Chondrocyte (in vitro differentiated cells): ENCODE measurements around the gene FSTL1. TPM values are rescaled to one million over a fixed set of nuclear protein-coding genes. Genes with fewer than 3 reads are reported as not detected.

Experiments used
- DNase-seq: peaks from one replicate; pipeline ENCODE4 v3.0.0; 2021; ENCODE audit warnings: mixed read lengths, low spot score
- H3K27ac Mint-ChIP-seq: one replicate; pipeline ENCODE4 v1.8.0; 2021; ENCODE audit warnings: mild to moderate bottlenecking, moderate library complexity, mixed read lengths; ENCODE audit not compliant: unreplicated experiment
- H3K27me3 Mint-ChIP-seq: 2 replicates; pipeline ENCODE4 v1.8.0; 2021; ENCODE audit warnings: low read depth, mixed read lengths
- H3K36me3 Mint-ChIP-seq: 2 replicates; pipeline ENCODE4 v1.8.0; 2021; ENCODE audit warnings: low read depth, mixed read lengths
- H3K4me1 Mint-ChIP-seq: 2 replicates; pipeline ENCODE4 v1.8.0; 2021; ENCODE audit warnings: low read depth, mild to moderate bottlenecking, mixed read lengths
- H3K4me3 Mint-ChIP-seq: one replicate; pipeline ENCODE4 v1.8.0; 2021; ENCODE audit warnings: mild to moderate bottlenecking, moderate library complexity, mixed read lengths; ENCODE audit not compliant: unreplicated experiment
- H3K9me3 Mint-ChIP-seq: 2 replicates; pipeline ENCODE4 v1.8.0; 2021; ENCODE audit warnings: low read depth, mixed read lengths
- CTCF ChIP-seq: fragments of 200-600 bp; sonication (generic); IDR thresholded peaks from 2 replicates; pipeline ENCODE4 v1.5.0; 2021; ENCODE audit warnings: antibody characterized with exemption, mild to moderate bottlenecking, moderate library complexity
- total RNA-seq: library from RNA; stranded (reverse); gene quantifications from 3 replicates; pipeline ENCODE4 v1.2.1, GENCODE V29; 2021

Gene FSTL1
- total RNA-seq, 1 donor from 2014 or later = 3,511 TPM

- no peak for TF ChIP-seq CTCF
- H3K4me3 Mint-ChIP-seq = no peak overlapping the region
- H3K9me3 Mint-ChIP-seq = no peaks in the 10 kb centered on the region
- no peak for DNase-seq
- no peaks in the 10 kb centered on the region for H3K27me3 Mint-ChIP-seq
- no peaks in the 10 kb centered on the region for H3K4me1 Mint-ChIP-seq
- H3K36me3 Mint-ChIP-seq = no peaks in the 10 kb centered on the region
- peak overlapping the region; percentile 49 for H3K27ac Mint-ChIP-seq
Observed at GRCh38 chr3:120481081-120481480, 30.3 kb upstream of the FSTL1 start.

GRCh38 chr3:120477781-120478180 lies 27.0 kb upstream of the FSTL1 start:
- H3K36me3 Mint-ChIP-seq = no peaks in the 10 kb centered on the region
- H3K4me3 Mint-ChIP-seq = no peak overlapping the region
- peak overlapping the region; percentile 5 for H3K27ac Mint-ChIP-seq
- H3K27me3 Mint-ChIP-seq = no peaks in the 10 kb centered on the region
- peaks cover 27% of the 10 kb centered on the region for H3K4me1 Mint-ChIP-seq
- peaks cover 5% of the 10 kb centered on the region for H3K9me3 Mint-ChIP-seq
- no peak for TF ChIP-seq CTCF
- DNase-seq = no peak

GRCh38 chr3:120475722-120476377 lies 25.1 kb upstream of the FSTL1 start:
- Mint-ChIP-seq H3K4me1 (peaks cover 46% of the 10 kb centered on the region), H3K9me3 (peaks cover 12% of the 10 kb centered on the region), H3K27ac (no peak overlapping the region), H3K27me3 (no peaks in the 10 kb centered on the region), H3K36me3 (peaks cover 3% of the 10 kb centered on the region), H3K4me3 (no peak overlapping the region)
- TF ChIP-seq CTCF = no peak
- DNase-seq = no peak

GRCh38 chr3:120473896-120474675 lies 23.3 kb upstream of the FSTL1 start:
- Mint-ChIP-seq H3K9me3 (peaks cover 12% of the 10 kb centered on the region), H3K4me1 (peaks cover 60% of the 10 kb centered on the region), H3K27ac (no peak overlapping the region), H3K27me3 (no peaks in the 10 kb centered on the region), H3K4me3 (no peak overlapping the region), H3K36me3 (peaks cover 3% of the 10 kb centered on the region)
- DNase-seq = no peak
- no peak for TF ChIP-seq CTCF

- H3K27ac Mint-ChIP-seq = no peak overlapping the region
- H3K4me3 Mint-ChIP-seq = no peak overlapping the region
- H3K4me1 Mint-ChIP-seq = peaks cover 61% of the 10 kb centered on the region
- H3K36me3 Mint-ChIP-seq = peaks cover 3% of the 10 kb centered on the region
- DNase-seq = no peak
- no peaks in the 10 kb centered on the region for H3K27me3 Mint-ChIP-seq
- peaks cover 12% of the 10 kb centered on the region for H3K9me3 Mint-ChIP-seq
- TF ChIP-seq CTCF = no peak
Observed at GRCh38 chr3:120473389-120473788, 22.6 kb upstream of the FSTL1 start.
